ENCODE results near the gene SRBD1.
A peak's percentile ranks its signal among the peaks of the same experiment; 100 is the strongest.

The SRBD1 gene

DNA sequence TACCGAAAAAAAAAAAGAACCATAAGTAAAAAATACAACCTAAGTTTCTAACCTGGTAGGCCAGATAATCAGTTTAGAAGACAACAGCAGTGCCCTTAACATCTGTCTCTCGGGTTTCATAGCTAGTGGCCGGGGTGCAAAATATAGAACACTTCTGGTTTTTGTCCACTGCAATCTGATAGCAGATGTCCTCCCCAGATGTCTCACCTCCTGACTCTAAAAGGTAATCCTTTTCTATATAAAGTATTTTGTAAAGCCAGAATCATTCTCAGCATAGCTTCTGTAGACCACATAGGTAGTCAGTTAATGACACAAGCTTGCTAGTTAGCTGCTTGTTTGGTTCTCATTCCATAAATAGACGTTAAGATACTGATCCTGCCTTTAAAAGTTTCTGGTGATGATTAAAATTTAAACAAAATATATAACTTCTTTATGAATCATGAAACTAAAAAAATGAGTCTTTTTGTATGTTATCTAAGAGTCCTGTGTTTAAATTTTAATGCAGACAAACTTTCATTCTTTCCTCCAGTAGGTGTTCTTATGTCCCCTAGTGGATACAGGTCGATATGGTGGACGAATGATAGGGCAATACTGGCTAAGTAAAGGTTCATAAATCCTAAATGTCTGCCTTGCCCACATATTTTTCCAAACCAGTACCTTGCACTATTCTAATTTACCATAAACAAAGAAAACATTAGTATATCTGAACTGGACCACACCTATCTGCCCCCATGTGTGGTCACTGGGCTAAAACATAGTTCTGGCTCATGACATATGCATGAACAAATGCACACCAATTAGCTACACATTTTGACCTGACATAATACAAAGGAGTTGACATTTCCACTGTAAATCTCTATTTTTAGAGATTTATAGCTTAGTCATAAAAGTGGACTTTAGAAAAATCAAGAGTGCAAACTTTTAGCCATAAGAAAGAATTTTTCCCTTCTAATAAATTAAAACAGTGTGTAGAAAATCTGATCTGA lies 171.0 kb downstream of the SRBD1 start:
- no peaks in the 10 kb centered on the region for H3K27me3 ChIP-seq (replicated peaks; ENCODE audit: control insufficient read depth, insufficient read depth, low read length)
- H3K36me3 ChIP-seq (ENCODE audit: control insufficient read depth, insufficient read depth, low read length), result no peaks in the 10 kb centered on the region; the same call in 1 of the 2 replicates
- H3K4me3 ChIP-seq (replicated peaks; ENCODE audit: low read depth, low read length), result no peak overlapping the region
- TF ChIP-seq, protein P1, sequence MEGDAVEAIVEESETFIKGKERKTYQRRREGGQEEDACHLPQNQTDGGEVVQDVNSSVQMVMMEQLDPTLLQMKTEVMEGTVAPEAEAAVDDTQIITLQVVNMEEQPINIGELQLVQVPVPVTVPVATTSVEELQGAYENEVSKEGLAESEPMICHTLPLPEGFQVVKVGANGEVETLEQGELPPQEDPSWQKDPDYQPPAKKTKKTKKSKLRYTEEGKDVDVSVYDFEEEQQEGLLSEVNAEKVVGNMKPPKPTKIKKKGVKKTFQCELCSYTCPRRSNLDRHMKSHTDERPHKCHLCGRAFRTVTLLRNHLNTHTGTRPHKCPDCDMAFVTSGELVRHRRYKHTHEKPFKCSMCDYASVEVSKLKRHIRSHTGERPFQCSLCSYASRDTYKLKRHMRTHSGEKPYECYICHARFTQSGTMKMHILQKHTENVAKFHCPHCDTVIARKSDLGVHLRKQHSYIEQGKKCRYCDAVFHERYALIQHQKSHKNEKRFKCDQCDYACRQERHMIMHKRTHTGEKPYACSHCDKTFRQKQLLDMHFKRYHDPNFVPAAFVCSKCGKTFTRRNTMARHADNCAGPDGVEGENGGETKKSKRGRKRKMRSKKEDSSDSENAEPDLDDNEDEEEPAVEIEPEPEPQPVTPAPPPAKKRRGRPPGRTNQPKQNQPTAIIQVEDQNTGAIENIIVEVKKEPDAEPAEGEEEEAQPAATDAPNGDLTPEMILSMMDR (IDR thresholded peaks at IDR 0.05; ENCODE audit: insufficient read depth, low read length, poor library complexity, severe bottlenecking), result no peak
- DNase-seq (ENCODE audit: extremely low read depth, insufficient read length), result peak; percentile 24

DNA sequence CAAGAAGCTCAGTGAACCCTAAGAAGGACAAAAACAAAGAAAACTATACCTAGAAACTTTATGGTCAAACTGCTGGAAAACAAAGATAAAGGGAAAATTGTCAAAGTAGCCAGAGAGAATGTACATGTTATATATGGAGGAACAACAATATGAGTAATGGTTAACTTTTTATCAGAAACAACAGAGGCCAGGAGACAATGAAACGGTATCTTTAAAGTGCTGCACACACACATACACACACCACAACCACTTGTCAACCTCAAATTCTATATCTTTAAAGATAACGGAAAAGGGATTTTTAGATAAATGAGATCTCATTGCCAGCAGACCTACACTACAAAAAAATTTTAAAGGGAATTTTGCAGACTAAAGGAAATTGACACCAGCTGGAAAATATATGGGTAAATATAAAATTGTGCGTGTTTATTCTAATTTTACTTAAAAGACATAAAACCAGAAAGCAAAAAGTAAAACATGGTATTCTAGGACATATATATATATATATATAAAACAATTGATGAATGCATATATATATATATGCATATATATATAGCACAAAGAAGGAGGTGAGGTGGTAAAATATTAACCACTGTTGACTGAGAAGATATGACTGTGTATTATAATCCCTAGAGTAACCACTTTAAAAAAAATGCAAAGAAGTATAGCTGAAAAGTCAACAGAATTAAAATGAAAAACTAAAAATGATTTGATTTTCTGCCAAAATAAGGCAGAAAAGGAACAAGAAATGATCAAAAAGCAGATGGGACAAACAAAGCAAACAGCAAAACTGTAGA lies 172.0 kb downstream of the SRBD1 start:
- no peaks in the 10 kb centered on the region for H3K27me3 ChIP-seq (replicated peaks; ENCODE audit: control insufficient read depth, insufficient read depth, low read length)
- no peaks in the 10 kb centered on the region; the same call in 1 of the 2 replicates for H3K36me3 ChIP-seq (ENCODE audit: control insufficient read depth, insufficient read depth, low read length)
- TF ChIP-seq, protein P1 (IDR thresholded peaks at IDR 0.05; ENCODE audit: insufficient read depth, low read length, poor library complexity, severe bottlenecking), result no peak
- no peak overlapping the region for H3K4me3 ChIP-seq (replicated peaks; ENCODE audit: low read depth, low read length)
- no peak for DNase-seq (ENCODE audit: extremely low read depth, insufficient read length)

DNA sequence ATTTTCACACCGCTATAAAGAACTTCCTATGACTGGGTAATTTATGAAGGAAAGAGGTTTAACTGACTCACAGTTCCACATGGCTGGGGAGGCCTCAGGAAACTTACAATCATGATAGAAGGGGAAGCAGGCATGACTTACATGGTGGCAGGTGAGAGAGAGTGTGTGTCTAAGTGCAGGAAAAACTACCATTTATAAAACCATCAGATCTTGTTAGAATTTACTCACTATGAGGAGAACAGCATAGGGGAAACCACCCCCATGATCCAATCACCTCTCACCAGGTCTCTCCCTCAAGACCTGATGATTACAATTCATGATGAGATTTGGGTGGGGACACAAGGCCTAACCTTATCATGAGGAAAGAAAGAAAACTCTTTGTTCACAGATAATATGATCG lies 174.6 kb downstream of the SRBD1 start:
- H3K27me3 ChIP-seq (replicated peaks; ENCODE audit: control insufficient read depth, insufficient read depth, low read length), result no peaks in the 10 kb centered on the region
- TF ChIP-seq, protein P1 (IDR thresholded peaks at IDR 0.05; ENCODE audit: insufficient read depth, low read length, poor library complexity, severe bottlenecking), result no peak
- H3K36me3 ChIP-seq (ENCODE audit: control insufficient read depth, insufficient read depth, low read length), result no peaks in the 10 kb centered on the region; the same call in 1 of the 2 replicates
- no peak overlapping the region for H3K4me3 ChIP-seq (replicated peaks; ENCODE audit: low read depth, low read length)
- DNase-seq (ENCODE audit: extremely low read depth, insufficient read length), result no peak

DNA sequence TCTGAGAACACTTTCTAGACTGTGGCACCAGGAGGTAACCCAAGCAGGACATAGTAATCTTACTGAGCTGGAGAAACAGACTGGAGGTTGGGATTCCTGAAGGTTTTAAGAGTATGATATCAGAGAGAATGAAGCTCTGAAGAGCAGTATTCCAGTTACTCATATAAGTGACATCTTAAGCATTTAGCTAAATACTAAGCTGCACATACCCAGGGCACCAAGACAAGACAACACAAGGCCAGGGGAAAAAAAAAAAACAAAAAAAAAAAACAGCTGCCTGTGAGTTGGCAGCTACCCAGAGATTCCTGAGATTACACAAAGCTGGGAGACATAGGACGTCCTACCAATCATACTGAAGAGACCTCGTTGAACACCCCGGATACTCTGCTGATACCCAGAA lies 175.8 kb downstream of the SRBD1 start:
- TF ChIP-seq, protein P1 (IDR thresholded peaks at IDR 0.05; ENCODE audit: insufficient read depth, low read length, poor library complexity, severe bottlenecking), result no peak
- H3K27me3 ChIP-seq (replicated peaks; ENCODE audit: control insufficient read depth, insufficient read depth, low read length), result no peaks in the 10 kb centered on the region
- no peak for DNase-seq (ENCODE audit: extremely low read depth, insufficient read length)
- H3K4me3 ChIP-seq (replicated peaks; ENCODE audit: low read depth, low read length), result no peak overlapping the region
- no peaks in the 10 kb centered on the region for H3K36me3 ChIP-seq (ENCODE audit: control insufficient read depth, insufficient read depth, low read length)

DNA sequence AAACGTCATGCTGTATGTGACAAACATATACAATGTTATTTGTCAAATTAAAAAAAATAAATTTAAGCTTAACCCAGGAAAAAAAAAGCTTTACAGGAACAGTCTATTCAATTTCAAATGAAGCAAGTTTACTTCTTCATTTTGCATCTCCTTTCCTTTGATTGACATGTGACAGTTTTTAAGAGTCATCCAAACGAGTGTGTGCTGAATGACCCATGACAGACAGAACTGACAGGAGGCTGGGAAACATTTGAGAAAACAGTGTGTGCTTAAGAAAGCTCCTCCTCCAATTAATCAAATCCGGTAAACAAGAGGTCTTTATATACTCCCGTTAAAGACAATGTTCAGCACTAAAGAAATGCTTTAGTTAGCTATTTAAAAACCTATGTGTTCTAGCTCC lies 177.7 kb downstream of the SRBD1 start:
- no peaks in the 10 kb centered on the region for H3K27me3 ChIP-seq (replicated peaks; ENCODE audit: control insufficient read depth, insufficient read depth, low read length)
- TF ChIP-seq, protein P1 (IDR thresholded peaks at IDR 0.05; ENCODE audit: insufficient read depth, low read length, poor library complexity, severe bottlenecking), result no peak

More for the DNA sequence above, 177.7 kb downstream of the SRBD1 start:
- Histone ChIP-seq H3K36me3 (ENCODE audit: control insufficient read depth, insufficient read depth, low read length) (no peaks in the 10 kb centered on the region), H3K4me3 (replicated peaks; ENCODE audit: low read depth, low read length) (no peak overlapping the region)
- DNase-seq (ENCODE audit: extremely low read depth, insufficient read length), result no peak
